Coronary artery (tissue), 2 donors: ENCODE results near the gene CBLB.
A peak's percentile ranks its signal among the peaks of the same experiment; 100 is the strongest.

Experiments
- DNase-seq: peaks from one replicate; pipeline ENCODE4 v3.0.0-alpha.2; 2017; ENCODE audit warnings: low spot score
- H3K27ac ChIP-seq, 2 donors: fragments of 200-600 bp; sonication (generic); one replicate each; pipeline ENCODE4 v1.5.1; 2016 to 2019
- H3K4me3 ChIP-seq: fragments of 200-600 bp; sonication (generic); 2 replicates; pipeline ENCODE4 v1.5.1; 2016; ENCODE audit warnings: mild to moderate bottlenecking, moderate library complexity
- CTCF ChIP-seq: fragments of 200-600 bp; sonication (generic); IDR thresholded peaks from one replicate; pipeline ENCODE4 v1.5.1; 2019; ENCODE audit warnings: antibody characterized with exemption

CBLB gene

DNA sequence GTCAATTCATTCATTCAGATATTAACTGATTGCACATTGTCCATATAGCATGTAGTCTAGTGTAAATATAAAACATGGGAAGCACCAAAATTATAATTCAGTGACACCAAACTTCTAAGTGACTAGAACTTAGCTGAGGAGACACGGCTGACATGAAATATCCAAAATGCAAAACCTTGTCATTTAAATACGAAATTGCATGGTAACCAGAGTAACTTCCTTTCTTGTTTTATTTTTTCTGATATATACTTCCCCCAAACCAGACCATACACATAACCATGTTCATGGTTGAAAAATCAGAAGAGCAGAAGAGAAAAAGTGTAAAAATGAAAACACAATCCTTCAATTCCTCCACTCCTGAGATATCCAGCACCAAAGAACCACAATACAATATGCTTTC, 38.0 kb downstream of the CBLB start:
- TF ChIP-seq CTCF: no peak
- peak overlapping the region in 1 of 2 donors; percentile 15 for H3K27ac ChIP-seq
- DNase-seq: no peak
- H3K4me3 ChIP-seq: no peak overlapping the region

GRCh38 chr3:105829871-105830622, 38.8 kb downstream of the CBLB start:
- no peak for TF ChIP-seq CTCF
- DNase-seq: no peak
- Histone ChIP-seq H3K27ac (no peak overlapping the region), H3K4me3 (no peak overlapping the region)

DNA sequence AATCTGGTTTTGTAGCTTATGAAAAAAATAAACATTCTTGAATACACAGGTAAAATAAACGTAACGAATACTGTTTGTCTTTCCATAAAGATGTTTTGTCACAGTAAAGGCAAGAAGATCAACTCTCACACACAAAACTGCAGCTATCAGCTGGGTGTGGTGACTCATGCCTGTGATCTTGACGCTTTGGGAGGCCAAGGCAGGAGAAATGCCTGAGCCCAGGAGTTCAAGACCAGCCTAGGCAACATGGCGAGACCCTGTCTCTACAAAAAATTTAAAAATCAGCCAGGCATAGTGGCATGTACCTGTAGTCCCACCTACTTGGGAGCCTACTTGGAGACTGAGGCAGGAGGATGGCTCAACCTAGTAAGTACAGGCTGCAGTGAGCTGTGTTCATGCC, 39.6 kb downstream of the CBLB start:
- no peak overlapping the region for H3K4me3 ChIP-seq
- no peak for TF ChIP-seq CTCF
- DNase-seq: no peak
- no peak overlapping the region for H3K27ac ChIP-seq

GRCh38 chr3:105828703-105829102, 40.1 kb downstream of the CBLB start:
- no peak for DNase-seq
- H3K4me3 ChIP-seq: no peak overlapping the region
- TF ChIP-seq CTCF: no peak
- H3K27ac ChIP-seq: no peak overlapping the region

- TF ChIP-seq CTCF: no peak
- no peak for DNase-seq
- no peak overlapping the region for H3K4me3 ChIP-seq
- peak overlapping the region in 1 of 2 donors; percentile 24 for H3K27ac ChIP-seq
Measured at GRCh38 chr3:105827959-105828358, 40.9 kb downstream of the CBLB start.

GRCh38 chr3:105826778-105827634, 41.8 kb downstream of the CBLB start:
- Histone ChIP-seq H3K4me3 (no peak overlapping the region), H3K27ac (peak overlapping the region in 1 of 2 donors; percentile 24)
- DNase-seq: no peak
- no peak for TF ChIP-seq CTCF
